Chondrocyte (in vitro differentiated cells): ENCODE data around the gene RB1. TPM values are rescaled to one million over a fixed set of nuclear protein-coding genes. Genes with fewer than 3 reads are reported as not detected.

ENCODE experiments used
- DNase-seq: peaks from one replicate; pipeline ENCODE4 v3.0.0; 2021; ENCODE audit warnings: mixed read lengths, low spot score
- H3K27ac Mint-ChIP-seq: one replicate; pipeline ENCODE4 v1.8.0; 2021; ENCODE audit warnings: mild to moderate bottlenecking, moderate library complexity, mixed read lengths; ENCODE audit not compliant: unreplicated experiment
- H3K27me3 Mint-ChIP-seq: 2 replicates; pipeline ENCODE4 v1.8.0; 2021; ENCODE audit warnings: low read depth, mixed read lengths
- H3K36me3 Mint-ChIP-seq: 2 replicates; pipeline ENCODE4 v1.8.0; 2021; ENCODE audit warnings: low read depth, mixed read lengths
- H3K4me1 Mint-ChIP-seq: 2 replicates; pipeline ENCODE4 v1.8.0; 2021; ENCODE audit warnings: low read depth, mild to moderate bottlenecking, mixed read lengths
- H3K4me3 Mint-ChIP-seq: one replicate; pipeline ENCODE4 v1.8.0; 2021; ENCODE audit warnings: mild to moderate bottlenecking, moderate library complexity, mixed read lengths; ENCODE audit not compliant: unreplicated experiment
- H3K9me3 Mint-ChIP-seq: 2 replicates; pipeline ENCODE4 v1.8.0; 2021; ENCODE audit warnings: low read depth, mixed read lengths
- CTCF ChIP-seq: fragments of 200-600 bp; sonication (generic); IDR thresholded peaks from 2 replicates; pipeline ENCODE4 v1.5.0; 2021; ENCODE audit warnings: antibody characterized with exemption, mild to moderate bottlenecking, moderate library complexity
- total RNA-seq: library from RNA; stranded (reverse); gene quantifications from 3 replicates; pipeline ENCODE4 v1.2.1, GENCODE V29; 2021

RB1 gene
- total RNA-seq, 1 donor from 2014 or later, result 33.4 TPM

DNA sequence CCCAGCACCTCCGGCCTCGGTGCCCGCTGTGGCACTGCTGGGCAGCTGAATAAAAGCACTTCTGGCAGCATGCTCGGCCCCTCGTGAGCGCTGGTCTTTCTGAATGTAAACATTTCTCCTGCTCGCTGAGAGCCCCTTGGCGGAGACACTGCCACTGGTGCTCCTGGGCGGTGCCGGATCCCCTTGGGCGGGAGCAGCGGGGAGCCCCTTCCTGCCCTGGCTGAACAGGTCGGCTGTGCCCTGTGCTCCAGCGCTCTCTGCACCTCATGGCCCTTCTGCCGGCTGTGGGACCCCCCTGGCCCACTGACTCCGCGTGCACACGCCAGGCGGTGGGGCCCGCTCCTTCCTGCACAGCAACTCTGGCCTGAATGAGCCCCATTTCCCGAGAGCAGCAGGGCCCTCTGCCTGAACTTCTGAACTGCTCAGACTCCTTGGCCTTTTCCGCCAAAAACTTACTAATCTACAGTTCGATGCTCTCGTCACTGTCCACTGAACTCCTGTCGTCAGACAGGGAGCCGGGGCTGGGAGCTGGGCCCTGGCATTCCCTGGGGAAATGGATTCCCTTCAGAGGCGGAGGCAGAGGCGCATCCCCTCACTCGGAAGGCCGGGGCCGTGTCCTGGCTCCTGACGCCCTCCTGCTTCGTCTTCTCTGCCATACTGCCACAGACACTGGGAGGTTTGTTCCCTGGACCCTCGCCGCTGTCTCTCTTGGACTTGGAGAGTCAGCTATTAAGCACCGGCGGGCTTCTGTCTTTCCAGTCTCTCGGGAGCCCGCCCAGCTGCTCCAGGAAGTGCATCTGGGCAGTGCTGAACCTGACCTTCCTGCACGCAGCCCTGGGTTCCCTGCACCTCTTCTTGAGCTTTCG lies 14.2 kb downstream of the RB1 start:
- no peak overlapping the region for H3K27ac Mint-ChIP-seq
- H3K36me3 Mint-ChIP-seq, result peaks cover 22% of the 10 kb centered on the region
- H3K9me3 Mint-ChIP-seq, result peaks cover 13% of the 10 kb centered on the region
- H3K4me3 Mint-ChIP-seq, result no peak overlapping the region
- H3K4me1 Mint-ChIP-seq, result peaks cover 5% of the 10 kb centered on the region
- DNase-seq, result peak; percentile 87
- no peaks in the 10 kb centered on the region for H3K27me3 Mint-ChIP-seq
- no peak for TF ChIP-seq CTCF

- H3K4me3 Mint-ChIP-seq, result no peak overlapping the region
- H3K9me3 Mint-ChIP-seq, result peaks cover 15% of the 10 kb centered on the region
- H3K36me3 Mint-ChIP-seq, result peaks cover 20% of the 10 kb centered on the region
These were observed 14.8 kb downstream of the RB1 start for GRCh38 chr13:48318377-48318811.

GRCh38 chr13:48318821-48319511 lies 15.4 kb downstream of the RB1 start:
- Mint-ChIP-seq H3K9me3 (peaks cover 15% of the 10 kb centered on the region), H3K36me3 (peaks cover 20% of the 10 kb centered on the region), H3K27ac (no peak overlapping the region), H3K4me1 (no peaks in the 10 kb centered on the region), H3K27me3 (no peaks in the 10 kb centered on the region), H3K4me3 (no peak overlapping the region)
- no peak for TF ChIP-seq CTCF
- DNase-seq, result peak; percentile 88

More at GRCh38 chr13:48318377-48318811, 14.8 kb downstream of the RB1 start:
- Mint-ChIP-seq H3K4me1 (no peaks in the 10 kb centered on the region), H3K27ac (no peak overlapping the region), H3K27me3 (no peaks in the 10 kb centered on the region)
- TF ChIP-seq CTCF, result no peak
- DNase-seq, result peak; percentile 92

GRCh38 chr13:48319531-48320398 lies 16.2 kb downstream of the RB1 start:
- H3K36me3 Mint-ChIP-seq, result peaks cover 21% of the 10 kb centered on the region
- no peaks in the 10 kb centered on the region for H3K27me3 Mint-ChIP-seq
- DNase-seq, result no peak
- no peaks in the 10 kb centered on the region for H3K4me1 Mint-ChIP-seq
- no peak overlapping the region for H3K27ac Mint-ChIP-seq
- peaks cover 15% of the 10 kb centered on the region for H3K9me3 Mint-ChIP-seq
- no peak overlapping the region for H3K4me3 Mint-ChIP-seq
- TF ChIP-seq CTCF, result no peak

GRCh38 chr13:48320399-48320790 lies 16.8 kb downstream of the RB1 start:
- Mint-ChIP-seq H3K27ac (no peak overlapping the region), H3K4me1 (peaks cover 6% of the 10 kb centered on the region), H3K4me3 (no peak overlapping the region), H3K27me3 (no peaks in the 10 kb centered on the region), H3K36me3 (peaks cover 21% of the 10 kb centered on the region), H3K9me3 (peaks cover 15% of the 10 kb centered on the region)
- TF ChIP-seq CTCF, result no peak
- DNase-seq, result no peak
